GM19372 (cell line): Measurements from ENCODE around the gene SEPTIN11.
"Not testable (repeated sequence)": the region's sequence is repeated elsewhere in the genome, so short reads cannot be mapped to it uniquely, and the experiment has no call there.

Experiments used
- ATAC-seq: cut with Tn5 transposase; IDR thresholded peaks from one replicate; pipeline ENCODE4 v1.9.1; 2021; ENCODE audit warnings: mild to moderate bottlenecking, low read depth, moderate library complexity; ENCODE audit not compliant: unreplicated experiment

Gene SEPTIN11

GRCh38 chr4:76951672-76952010 lies 2.1 kb downstream of the SEPTIN11 start:
- ATAC-seq, result no peak

GRCh38 chr4:76952071-76952470 lies 2.5 kb downstream of the SEPTIN11 start:
- ATAC-seq, result no peak

GRCh38 chr4:76952656-76953582 lies 3.4 kb downstream of the SEPTIN11 start:
- no peak for ATAC-seq

DNA sequence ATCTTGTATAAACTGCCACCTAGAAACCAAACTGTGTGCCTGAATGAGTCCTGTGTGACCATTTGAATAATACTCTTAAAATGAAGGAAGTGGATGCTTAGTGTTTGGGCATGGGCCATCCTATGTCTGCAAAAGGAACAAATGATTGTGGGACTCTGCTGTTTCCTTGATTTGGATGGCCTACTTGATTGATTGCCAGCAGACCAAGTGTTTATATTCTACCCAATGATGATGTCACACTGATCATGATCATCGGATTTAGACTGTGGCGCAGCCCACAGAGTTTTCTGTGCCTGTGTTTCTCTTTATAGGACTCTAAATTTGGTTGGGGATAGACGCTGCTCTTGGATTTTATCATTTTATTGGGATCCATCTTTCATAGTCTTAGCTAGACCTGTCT lies 4.4 kb downstream of the SEPTIN11 start:
- no peak for ATAC-seq

DNA sequence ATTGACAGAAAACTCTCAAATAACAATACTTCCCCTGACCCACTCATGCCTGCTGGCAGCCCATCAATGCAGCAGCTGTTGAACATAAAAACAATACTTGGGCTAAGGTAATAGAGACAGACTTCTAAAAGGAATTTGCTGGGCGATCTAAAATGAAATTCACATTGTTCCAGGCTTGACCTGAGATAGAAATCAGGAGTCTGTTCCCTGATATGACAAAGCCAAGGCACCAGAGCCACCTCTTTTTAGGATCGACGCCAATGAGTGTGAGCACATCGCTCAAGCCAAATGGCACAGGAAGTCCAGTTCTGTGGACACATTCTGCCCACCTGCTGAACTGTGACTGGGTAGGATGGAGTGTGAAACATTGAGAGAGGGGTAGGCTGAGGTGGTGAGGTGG lies 4.9 kb downstream of the SEPTIN11 start:
- no peak for ATAC-seq

- ATAC-seq, result no peak
These were observed 5.6 kb downstream of the SEPTIN11 start for GRCh38 chr4:76955182-76955581.

GRCh38 chr4:76957004-76957738 lies 7.6 kb downstream of the SEPTIN11 start:
- ATAC-seq, result no peak

DNA sequence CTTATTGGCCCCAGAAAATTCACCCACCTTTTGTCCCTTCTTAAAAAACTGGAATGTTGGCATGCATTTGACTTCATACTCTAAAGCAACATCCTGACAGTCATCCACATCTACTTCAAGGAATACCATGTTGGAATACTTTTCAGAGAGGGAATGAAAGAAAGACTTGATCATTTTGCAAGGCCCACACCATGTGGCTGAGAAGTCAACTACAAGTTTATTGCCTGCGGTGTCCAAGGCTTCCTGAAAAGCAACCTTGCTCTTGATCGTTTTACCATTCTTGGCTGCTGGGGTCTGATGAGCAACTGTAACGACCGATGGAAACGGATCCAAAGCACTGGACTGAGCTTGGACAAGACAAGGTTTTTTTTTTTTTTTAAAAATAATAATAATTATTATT lies 9.3 kb downstream of the SEPTIN11 start:
- ATAC-seq, result no peak

DNA sequence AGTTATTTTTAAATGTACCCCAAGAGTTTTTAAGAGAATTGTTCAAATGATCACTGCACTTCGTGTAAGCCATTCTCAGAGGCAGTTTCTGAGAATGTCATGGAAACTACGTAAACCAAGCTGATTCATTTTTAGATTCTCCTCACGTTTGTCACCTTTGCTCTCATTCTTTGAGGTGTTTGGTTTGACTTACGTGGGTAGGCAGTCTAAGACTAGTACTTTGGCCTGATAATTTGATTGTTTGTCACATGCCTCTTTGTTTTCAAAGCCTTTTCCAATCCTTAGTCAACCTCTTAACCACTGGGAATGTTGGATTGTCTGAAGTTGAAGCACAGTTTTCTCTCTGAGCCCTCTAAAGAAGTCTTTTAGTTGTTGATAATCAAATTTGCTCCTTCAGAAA lies 10.5 kb downstream of the SEPTIN11 start:
- peak; percentile 90 for ATAC-seq

GRCh38 chr4:76962406-76963130 lies 13.0 kb downstream of the SEPTIN11 start:
- no peak for ATAC-seq

DNA sequence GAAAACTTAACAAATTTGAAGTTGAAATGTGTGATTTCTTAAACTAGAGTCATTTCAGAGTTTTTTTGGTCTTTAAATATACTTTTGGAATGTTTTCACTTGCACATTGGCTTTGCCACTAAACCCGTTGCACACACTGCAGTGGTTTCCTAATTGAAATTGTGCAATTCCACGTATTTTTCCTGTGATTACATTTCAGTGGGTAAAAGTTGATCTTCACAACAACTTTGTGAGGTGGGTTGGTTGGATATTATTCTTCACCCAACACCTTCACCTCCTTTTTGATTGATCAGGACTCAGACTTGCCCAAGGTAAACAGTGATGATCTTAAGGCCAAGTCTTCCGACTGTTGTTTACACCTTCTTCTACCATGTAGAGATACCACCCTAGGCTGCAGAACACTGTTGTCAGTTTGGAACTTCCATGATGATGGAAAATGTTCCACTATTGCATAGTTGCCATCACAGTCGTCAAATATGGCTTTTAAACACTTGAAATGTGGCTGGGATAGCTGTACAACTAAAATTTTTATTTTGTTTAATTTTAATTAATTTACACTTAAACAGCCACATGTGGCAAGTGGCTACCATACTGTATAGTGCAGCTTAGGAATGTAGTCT lies 13.7 kb downstream of the SEPTIN11 start:
- ATAC-seq, result no peak

DNA sequence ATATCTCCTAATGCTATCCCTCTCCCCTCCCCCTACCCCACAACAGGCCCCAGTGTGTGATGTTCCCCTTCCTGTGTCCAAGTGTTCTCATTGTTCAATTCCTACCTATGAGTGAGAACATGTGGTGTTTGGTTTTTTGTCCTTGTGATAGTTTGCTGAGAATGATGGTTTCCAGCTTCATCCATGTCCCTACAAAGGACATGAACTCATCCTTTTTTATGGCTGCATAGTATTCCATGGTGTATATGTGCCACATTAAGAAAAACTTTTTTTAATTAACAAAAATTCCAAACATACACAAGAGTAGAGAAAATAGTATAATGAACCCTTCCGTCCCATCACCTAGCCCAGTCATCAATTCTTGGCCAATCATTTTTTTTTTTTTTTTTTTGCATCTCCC lies 14.4 kb downstream of the SEPTIN11 start:
- ATAC-seq, result not testable (repeated sequence)

DNA sequence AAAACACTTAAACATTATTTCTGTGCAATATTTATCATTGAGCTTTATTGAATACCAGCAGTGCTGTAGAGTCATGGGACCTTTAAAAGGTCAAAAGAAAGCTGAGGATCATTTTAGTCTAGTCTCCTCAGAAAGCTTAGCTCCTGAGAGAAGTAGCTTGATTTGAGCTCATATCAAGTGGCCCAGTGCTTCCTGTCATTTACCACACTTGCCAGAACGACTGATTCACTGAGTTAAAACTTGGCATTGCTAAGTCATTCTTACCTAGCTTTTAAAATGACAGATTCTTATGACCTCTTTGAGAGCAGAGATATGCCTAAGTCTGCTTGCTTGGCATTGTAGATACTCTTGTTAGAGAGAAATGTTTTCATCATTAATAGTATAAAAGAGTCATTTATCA lies 15.2 kb downstream of the SEPTIN11 start:
- no peak for ATAC-seq

DNA sequence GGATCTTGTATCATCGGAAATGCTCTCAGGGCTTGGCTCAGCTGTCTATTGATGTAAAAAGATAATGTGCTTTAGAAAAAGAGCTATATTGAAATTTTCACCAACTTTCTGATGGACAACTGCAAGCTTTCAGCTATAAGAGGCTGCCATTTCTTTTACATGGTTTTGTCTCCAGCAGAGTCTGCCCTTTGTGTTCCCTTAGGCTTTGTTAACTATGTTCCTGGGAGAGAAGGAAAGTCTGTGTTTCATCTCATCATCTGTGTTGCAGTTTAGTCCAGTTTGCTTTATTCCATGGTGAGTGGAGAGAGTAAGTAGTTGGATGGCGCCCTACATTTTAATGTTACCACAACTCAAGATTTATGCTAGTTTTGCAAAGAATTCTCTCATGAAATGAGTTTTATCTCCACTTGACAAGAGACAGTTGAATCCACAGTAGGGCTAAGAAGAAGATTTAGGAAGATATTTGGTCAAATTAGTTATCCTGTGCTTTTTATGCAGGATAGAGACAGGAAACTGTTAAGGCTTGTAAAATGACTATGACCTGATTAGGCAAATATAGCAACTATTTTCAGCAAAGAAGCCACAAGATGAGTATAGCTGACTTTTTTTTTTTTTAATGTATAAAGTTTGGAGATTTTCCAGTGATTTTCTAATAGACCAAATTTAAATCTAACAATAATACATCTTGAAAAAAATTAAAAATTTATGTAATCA lies 16.5 kb downstream of the SEPTIN11 start:
- ATAC-seq, result no peak

- no peak for ATAC-seq
These were observed 19.4 kb downstream of the SEPTIN11 start for GRCh38 chr4:76968937-76969336.

GRCh38 chr4:76969495-76969894 lies 19.9 kb downstream of the SEPTIN11 start:
- ATAC-seq, result no peak

- no peak for ATAC-seq
These were observed 20.5 kb downstream of the SEPTIN11 start for GRCh38 chr4:76969941-76970529.

DNA sequence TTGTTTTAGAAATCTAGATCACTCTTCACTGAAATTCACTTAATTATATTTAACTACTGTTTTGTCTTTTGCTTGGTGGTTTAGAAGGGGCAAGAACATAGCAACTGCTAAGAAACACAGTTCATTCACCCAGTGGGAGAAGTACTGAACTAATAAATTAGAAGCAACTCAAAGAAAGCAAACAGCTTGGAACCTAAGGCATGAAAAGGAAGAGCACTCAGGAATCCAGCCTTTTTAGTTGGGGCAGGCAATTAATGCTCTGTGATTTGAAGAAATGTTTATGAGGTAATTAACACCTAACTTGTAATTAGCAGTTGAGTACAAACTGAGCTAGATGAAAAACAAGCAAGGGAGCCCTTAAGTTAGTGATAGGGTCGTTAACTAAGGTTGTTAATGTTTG lies 22.8 kb downstream of the SEPTIN11 start:
- ATAC-seq, result no peak

DNA sequence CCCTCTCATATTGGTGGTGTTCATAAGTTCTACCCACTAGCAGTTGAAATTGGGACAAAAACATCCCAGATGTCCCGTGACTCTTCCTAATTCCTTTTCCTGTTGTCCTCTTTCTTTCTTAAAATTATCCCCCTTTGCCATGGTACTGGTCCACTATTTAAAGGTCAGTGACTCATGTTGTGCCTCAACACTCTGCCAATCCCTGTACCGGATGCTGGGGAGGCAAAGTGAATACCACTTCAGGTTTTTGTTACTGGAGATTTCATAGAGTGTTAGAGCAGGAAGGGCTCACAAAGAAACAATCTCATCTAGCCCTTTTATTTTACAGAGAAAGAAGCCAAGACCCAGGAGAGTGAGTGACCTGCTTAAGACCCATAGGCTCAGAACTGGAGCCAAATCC lies 24.6 kb downstream of the SEPTIN11 start:
- no peak for ATAC-seq

- no peak for ATAC-seq
These were observed 27.6 kb downstream of the SEPTIN11 start for GRCh38 chr4:76977113-76977512.
